Measurements from ENCODE around the gene CDK6. TPM values are rescaled to one million over a fixed set of nuclear protein-coding genes. Genes with fewer than 3 reads are reported as not detected.
A peak's percentile ranks its signal among the peaks of the same experiment; 100 is the strongest.

CDK6 gene
- total and polyA plus RNA-seq, 9 of the 15 experiments (the other 6 are each of a cell fraction or from before 2014, with no cell fraction given): 7.6 to 109 (median 44.4) TPM

GRCh38 chr7:92732316-92733036 lies 103.9 kb downstream of the CDK6 start:
- Histone ChIP-seq H4K20me1 (replicated peaks; ENCODE audit: control insufficient read depth, insufficient read depth, low read length) (no peaks in the 10 kb centered on the region), H2AFZ (ENCODE audit: low read depth, low read length) (no peak overlapping the region), H3K79me2 (ENCODE audit: control insufficient read depth, insufficient read depth, low read length) (peaks cover 62% of the 10 kb centered on the region; the same call in 2 of the 3 replicates), H3K4me2 (ENCODE audit: insufficient read depth, low read length) (no peak overlapping the region), H3K27ac (ENCODE audit: extremely low read depth, low read depth, low read length) (peak overlapping the region; percentile 27; the same call in 1 of the 3 replicates), H3K4me3 (no peak overlapping the region), H3K9ac (ENCODE audit: insufficient read depth in 1 of 2, low read depth in 2 of 2, low read length in 2 of 2) (no peak overlapping the region), H3K9me3 (replicated peaks; ENCODE audit: control insufficient read depth, insufficient read depth, low read depth, low read length) (no peaks in the 10 kb centered on the region), H3K36me3 (ENCODE audit: control insufficient read depth, insufficient read depth, low read length) (peaks cover 14% of the 10 kb centered on the region; the same call in 2 of the 3 replicates), H3K4me1 (replicated peaks in 1 of 2; ENCODE audit: control insufficient read depth in 2 of 2, insufficient read depth in 2 of 2, low read length in 2 of 2) (peaks cover 0 to 7% of the 10 kb centered on the region in 2 experiments; a peak in 2 of 5 replicates), H3K27me3 (ENCODE audit: control insufficient read depth in 2 of 2, insufficient read depth in 2 of 2, low read length in 2 of 2) (no peaks in the 10 kb centered on the region), H3K9me1 (ENCODE audit: control insufficient read depth, insufficient read depth, low read length) (no peaks in the 10 kb centered on the region)
- ChIA-PET POLR2A (no interaction called here), CTCF (ENCODE audit: low intra/inter-chr PET ratio) (no interaction called here)
- peak; percentile 15 for FAIRE-seq
- no TSS peak for BruUV-seq (replicated peaks)
- in situ Hi-C loops (cut with MboI) (no loop called here), intact Hi-C loops (cut with micrococcal nuclease) (no loop called here)
- peak; percentile 71 for ATAC-seq
- DNase-seq (ENCODE audit: extremely low read depth in 1 of 4, low spot score in 3 of 4): peak in 1 of 4 experiments; percentile 11
- WGBS (ENCODE audit: insufficient coverage, low coverage, missing lambda C conversion rate): 49% methylated on average over 4 of the region's 4 CpGs
- TF ChIP-seq EWSR1 (IDR thresholded peaks at IDR 0.05; ENCODE audit: borderline replicate concordance, low read depth, partially characterized antibody): no peak
- TF ChIP-seq AFF4 (CRISPR knock-in tag; IDR thresholded peaks at IDR 0.05): peak; percentile 66; the same call in 1 of the 2 replicates
- TF ChIP-seq SMAD4 (CRISPR knock-in tag; conservative IDR thresholded peaks at IDR 0.05): no peak
- TF ChIP-seq PKNOX1 (IDR thresholded peaks at IDR 0.05): peak; percentile 60; the same call in 1 of the 2 replicates
- peak; percentile 26; the same call in 1 of the 2 replicates for TF ChIP-seq CREM (IDR thresholded peaks at IDR 0.05; ENCODE audit: low read depth)
- TF ChIP-seq LCOR (CRISPR knock-in tag; IDR thresholded peaks at IDR 0.05): no peak
- no peak for TF ChIP-seq ZBTB8A (IDR thresholded peaks at IDR 0.05; ENCODE audit: partially characterized antibody)
- peak; percentile 10; the same call in 1 of the 2 replicates for TF ChIP-seq TEAD4 (IDR thresholded peaks at IDR 0.05; ENCODE audit: low read length)
- no peak for TF ChIP-seq TEAD4 (CRISPR knock-in tag; IDR thresholded peaks at IDR 0.05; ENCODE audit: borderline replicate concordance)
- peak in 1 of 3 experiments; percentile 8 for TF ChIP-seq YY1 (IDR thresholded peaks at IDR 0.05; ENCODE audit: borderline replicate concordance in 1 of 3, control insufficient read depth in 1 of 3, extremely low read depth in 1 of 3, insufficient read depth in 3 of 3, insufficient read length in 1 of 3, insufficient replicate concordance in 2 of 3, low read depth in 1 of 3, low read length in 2 of 3)
- TF ChIP-seq ZNF766 (CRISPR knock-in tag; conservative IDR thresholded peaks at IDR 0.05): 0 out of 2 replicates have a peak, but pooled peaks have one; percentile 20
- no peak for TF ChIP-seq KDM1A (IDR thresholded peaks at IDR 0.05)
- no peak for TF ChIP-seq CREB1 (IDR thresholded peaks at IDR 0.05)
- no peak for TF ChIP-seq CREB1 (CRISPR knock-in tag; IDR thresholded peaks at IDR 0.05)
- peak; percentile 48 to 53; a peak in 1 of 4 replicates for TF ChIP-seq FOXK2 (conservative IDR thresholded peaks at IDR 0.05 in 1 of 2, IDR thresholded peaks at IDR 0.05 in 1 of 2; ENCODE audit: low read depth in 2 of 2)
- TF ChIP-seq CTBP1 (IDR thresholded peaks at IDR 0.05; ENCODE audit: borderline replicate concordance): 0 out of 2 replicates have a peak, but pooled peaks have one; percentile 15

Data from K562 (cell line).